Measurements from ENCODE around the gene WRAP73. TPM values are rescaled to one million over a fixed set of nuclear protein-coding genes. Genes with fewer than 3 reads are reported as not detected.

The WRAP73 gene
- total and polyA plus RNA-seq, 9 of the 15 experiments (the other 6 are each of a cell fraction or from before 2014, with no cell fraction given): 4.3 to 51.8 (median 30.1) TPM

GRCh38 chr1:3625151-3625907 lies 24.6 kb downstream of the WRAP73 start (continued):
- TF ChIP-seq ZNF592 (IDR thresholded peaks at IDR 0.05) (no peak), SMARCC2 (IDR thresholded peaks at IDR 0.05; ENCODE audit: low read depth) (no peak), ZNF12 (CRISPR knock-in tag; IDR thresholded peaks at IDR 0.05) (no peak), RB1 (IDR thresholded peaks at IDR 0.05; ENCODE audit: low read depth) (peak; percentile 48; the same call in 1 of the 2 replicates), SRF (CRISPR knock-in tag; IDR thresholded peaks at IDR 0.05) (no peak), RBM17 (IDR thresholded peaks at IDR 0.05; ENCODE audit: borderline replicate concordance, low read depth, low read length) (no peak), MNT (conservative IDR thresholded peaks at IDR 0.05) (peak; percentile 33 to 63; a peak in 3 of 4 replicates), ZBED1 (IDR thresholded peaks at IDR 0.05) (no peak), ATF4 (CRISPR knock-in tag; IDR thresholded peaks at IDR 0.05) (no peak), RHOXF2B (CRISPR knock-in tag; conservative IDR thresholded peaks at IDR 0.05) (no peak), GTF2B (IDR thresholded peaks at IDR 0.05; ENCODE audit: extremely low read depth, insufficient read length) (no peak), ARNT (IDR thresholded peaks at IDR 0.05) (no peak), ELF2 (CRISPR knock-in tag; IDR thresholded peaks at IDR 0.05) (no peak), HEY1 (CRISPR knock-in tag; IDR thresholded peaks at IDR 0.05; ENCODE audit: borderline replicate concordance) (no peak), HMBOX1 (IDR thresholded peaks at IDR 0.05) (no peak), JUN (IDR thresholded peaks at IDR 0.05; ENCODE audit: borderline replicate concordance, low read depth, low read length) (no peak), JUN (CRISPR knock-in tag; IDR thresholded peaks at IDR 0.05; ENCODE audit: borderline replicate concordance) (no peak), SRSF9 (IDR thresholded peaks at IDR 0.05; ENCODE audit: borderline replicate concordance, low read depth, low read length) (no peak), BHLHE40 (IDR thresholded peaks at IDR 0.05; ENCODE audit: low read length) (peak; percentile 81)
